Stimulated activated CD8-positive, alpha-beta memory T cell treated with anti-CD3 and anti-CD28 coated beads, Interleukin-2, amount 100 ng/mL, for 48 hours (primary cell): ENCODE data around the gene RIPK3.

Experiments
- DNase-seq, 2 donors: peaks; one replicate each; pipeline ENCODE4 v3.0.0-alpha.2; 2020; ENCODE audit warnings: low read depth in 2 of 2

RIPK3 gene

DNA sequence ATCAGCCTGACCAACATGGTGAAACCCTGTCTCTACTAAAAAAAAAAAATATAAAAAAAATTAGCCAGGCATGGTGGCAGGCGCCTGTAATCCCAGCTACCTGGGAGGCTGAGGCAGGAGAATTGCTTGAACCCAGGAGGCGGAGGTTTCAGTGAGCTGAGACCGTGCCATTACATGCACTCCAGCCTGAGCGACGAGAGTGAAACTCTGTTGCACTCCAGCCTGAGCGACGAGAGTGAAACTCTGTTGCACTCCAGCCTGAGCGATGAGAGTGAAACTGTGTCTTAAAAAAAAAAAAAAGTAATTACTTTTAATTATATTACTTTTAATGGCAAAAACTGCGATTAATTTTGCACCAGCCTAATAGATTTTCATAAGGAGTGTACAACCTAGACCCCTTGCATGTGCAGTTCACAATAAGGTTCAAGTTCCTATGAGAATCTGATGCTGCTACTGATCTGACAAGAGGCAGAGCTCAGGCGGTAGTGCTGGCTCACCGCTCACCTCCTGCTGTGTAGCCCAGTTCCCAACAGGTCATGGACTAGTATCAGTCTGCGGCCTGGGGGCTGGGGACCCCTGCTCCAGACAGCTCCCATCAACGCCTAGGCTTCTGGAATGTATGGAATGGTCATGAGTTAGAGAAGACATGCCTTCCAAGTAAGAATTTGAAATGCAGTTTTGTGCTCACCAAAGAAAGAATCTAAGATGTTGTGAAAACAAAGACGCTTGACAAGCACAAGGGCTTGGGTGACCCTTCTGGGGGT, 18.4 kb downstream of the RIPK3 start:
- DNase-seq, result no peak

DNA sequence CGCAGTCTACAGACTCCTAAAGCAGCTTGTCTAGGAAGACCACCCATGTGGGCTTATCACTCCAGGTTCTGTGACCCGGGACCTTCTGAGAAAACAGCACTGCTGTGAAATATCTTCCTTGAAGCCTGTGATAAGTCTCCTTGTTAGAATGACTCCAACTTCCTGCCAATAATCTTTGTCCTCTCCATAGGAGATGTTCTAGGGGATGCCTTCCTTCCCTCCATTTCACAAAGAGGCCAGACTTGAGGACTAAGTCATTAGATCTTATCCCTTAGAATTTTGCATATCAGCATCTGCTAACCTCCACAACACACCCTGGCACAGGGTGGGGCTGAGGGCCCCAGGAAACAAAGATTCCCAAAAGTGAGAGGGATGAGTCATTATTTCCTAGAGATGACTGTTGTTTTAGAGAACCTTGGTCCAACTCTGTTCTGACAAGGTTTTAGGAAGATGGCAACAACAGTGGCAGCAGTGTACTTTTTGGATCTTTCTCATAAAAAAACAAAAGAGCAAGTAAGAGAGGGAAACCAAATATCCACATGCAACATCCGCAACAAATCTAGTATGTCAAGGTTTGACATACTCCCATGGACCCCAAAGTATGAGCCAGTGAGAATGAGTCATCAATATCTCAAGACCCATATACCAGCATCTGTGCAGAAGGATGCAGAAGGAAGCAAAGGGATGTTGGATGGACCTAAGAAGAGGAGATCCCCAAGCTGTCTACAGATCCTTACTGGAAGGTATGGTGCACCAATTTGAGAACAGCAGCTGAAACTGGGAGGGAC, 22.5 kb downstream of the RIPK3 start:
- DNase-seq, result no peak

DNA sequence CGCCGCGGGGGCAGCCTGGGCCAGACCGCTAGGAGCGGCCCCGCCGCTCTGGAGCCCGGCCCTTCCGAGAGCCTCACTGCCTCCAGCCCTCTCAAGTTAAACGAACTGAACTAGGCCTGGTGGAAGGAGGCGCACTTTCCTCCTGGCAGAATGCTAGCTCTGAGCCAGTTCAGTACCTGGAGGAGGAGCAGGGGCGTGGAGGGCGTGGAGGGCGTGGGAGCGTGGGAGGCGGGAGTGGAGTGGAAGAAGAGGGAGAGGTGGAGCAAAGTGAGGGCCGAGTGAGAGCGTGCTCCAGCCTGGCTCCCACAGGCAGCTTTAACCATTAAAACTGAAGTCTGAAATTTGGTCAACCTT, 23.2 kb downstream of the RIPK3 start:
- DNase-seq, result no peak

DNA sequence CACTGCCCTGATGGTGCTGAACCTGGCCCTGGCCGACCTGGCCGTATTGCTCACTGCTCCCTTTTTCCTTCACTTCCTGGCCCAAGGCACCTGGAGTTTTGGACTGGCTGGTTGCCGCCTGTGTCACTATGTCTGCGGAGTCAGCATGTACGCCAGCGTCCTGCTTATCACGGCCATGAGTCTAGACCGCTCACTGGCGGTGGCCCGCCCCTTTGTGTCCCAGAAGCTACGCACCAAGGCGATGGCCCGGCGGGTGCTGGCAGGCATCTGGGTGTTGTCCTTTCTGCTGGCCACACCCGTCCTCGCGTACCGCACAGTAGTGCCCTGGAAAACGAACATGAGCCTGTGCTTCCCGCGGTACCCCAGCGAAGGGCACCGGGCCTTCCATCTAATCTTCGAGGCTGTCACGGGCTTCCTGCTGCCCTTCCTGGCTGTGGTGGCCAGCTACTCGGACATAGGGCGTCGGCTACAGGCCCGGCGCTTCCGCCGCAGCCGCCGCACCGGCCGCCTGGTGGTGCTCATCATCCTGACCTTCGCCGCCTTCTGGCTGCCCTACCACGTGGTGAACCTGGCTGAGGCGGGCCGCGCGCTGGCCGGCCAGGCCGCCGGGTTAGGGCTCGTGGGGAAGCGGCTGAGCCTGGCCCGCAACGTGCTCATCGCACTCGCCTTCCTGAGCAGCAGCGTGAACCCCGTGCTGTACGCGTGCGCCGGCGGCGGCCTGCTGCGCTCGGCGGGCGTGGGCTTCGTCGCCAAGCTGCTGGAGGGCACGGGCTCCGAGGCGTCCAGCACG, 23.8 kb downstream of the RIPK3 start:
- DNase-seq, result no peak

DNA sequence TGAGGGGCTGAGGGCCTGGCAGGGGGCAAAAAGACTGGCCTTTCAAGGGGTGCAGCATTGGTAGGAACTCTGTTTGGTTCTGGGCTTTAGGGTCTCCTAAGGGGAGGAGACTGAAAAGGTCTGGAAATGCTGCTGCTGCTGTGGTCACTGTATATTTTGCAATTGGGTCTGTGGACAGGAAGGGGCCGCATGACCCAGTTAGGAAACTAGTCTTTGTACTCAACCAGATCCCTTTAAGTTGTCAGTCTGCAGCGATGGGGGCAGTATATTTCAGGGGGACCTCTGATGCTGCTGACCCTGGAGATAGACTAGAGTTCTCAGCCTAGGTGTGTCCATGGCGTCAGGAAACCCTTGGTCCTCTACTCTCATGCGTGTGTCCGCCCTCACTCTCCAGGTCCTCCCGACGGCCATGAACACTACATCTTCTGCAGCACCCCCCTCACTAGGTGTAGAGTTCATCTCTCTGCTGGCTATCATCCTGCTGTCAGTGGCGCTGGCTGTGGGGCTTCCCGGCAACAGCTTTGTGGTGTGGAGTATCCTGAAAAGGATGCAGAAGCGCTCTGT, 24.5 kb downstream of the RIPK3 start:
- no peak for DNase-seq

DNA sequence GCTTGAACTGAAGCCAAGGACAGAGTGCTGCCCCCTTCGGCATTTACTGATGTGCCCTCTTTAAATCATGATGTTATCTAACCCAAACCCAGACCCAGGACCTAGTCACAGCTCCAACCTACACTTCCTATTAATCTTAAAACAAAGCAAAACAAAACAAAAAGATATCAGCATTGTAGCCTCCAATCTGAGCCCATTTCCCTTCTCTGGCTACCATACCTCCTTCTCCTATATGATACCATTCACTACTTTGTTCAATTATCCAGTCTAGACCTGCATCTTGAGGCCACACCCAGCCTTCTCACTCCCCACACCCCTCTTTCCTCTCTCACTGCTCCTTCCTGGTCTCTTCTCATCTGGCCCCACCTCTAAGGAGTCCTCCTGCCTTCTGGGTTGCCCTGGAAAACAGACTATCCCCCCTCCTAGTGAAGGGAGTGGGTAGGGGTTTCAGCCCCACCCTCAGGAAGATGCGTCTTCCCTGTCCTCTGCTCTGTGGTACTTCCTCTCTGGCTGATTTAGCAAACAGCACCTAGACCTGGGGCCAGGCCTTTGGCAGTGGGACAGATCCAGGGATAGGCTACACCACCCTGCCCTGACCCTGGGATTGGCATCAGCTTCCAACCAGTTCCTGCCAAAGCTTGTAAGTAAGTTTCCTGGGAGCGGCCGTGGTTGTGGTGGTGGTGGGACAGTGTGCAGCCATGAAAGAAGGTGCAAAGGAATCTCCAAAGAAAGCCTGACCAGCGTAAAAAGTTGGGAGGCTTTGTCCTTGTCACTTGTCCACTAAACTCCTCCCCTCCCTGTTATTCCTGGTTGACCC, 25.2 kb downstream of the RIPK3 start:
- no peak for DNase-seq

DNA sequence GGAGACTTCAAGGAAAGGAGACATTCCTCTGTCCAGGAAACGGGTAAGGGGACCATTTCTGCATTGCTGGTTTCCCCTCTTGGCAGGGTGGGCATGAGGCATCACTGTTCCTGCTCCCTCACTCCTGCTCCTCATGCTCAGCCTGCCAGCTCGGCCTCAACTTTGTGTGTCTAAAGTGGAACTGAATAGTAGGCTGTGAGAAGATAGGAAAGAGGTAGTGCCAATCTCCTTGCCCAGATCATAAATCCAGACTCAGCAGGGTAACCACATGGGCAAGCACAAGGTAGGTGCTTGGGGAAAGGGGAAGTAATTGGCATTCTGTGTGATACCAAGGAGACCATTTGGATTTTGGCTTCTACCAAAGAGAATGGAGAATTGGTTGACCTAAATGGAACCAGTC, 25.9 kb downstream of the RIPK3 start:
- no peak for DNase-seq

DNA sequence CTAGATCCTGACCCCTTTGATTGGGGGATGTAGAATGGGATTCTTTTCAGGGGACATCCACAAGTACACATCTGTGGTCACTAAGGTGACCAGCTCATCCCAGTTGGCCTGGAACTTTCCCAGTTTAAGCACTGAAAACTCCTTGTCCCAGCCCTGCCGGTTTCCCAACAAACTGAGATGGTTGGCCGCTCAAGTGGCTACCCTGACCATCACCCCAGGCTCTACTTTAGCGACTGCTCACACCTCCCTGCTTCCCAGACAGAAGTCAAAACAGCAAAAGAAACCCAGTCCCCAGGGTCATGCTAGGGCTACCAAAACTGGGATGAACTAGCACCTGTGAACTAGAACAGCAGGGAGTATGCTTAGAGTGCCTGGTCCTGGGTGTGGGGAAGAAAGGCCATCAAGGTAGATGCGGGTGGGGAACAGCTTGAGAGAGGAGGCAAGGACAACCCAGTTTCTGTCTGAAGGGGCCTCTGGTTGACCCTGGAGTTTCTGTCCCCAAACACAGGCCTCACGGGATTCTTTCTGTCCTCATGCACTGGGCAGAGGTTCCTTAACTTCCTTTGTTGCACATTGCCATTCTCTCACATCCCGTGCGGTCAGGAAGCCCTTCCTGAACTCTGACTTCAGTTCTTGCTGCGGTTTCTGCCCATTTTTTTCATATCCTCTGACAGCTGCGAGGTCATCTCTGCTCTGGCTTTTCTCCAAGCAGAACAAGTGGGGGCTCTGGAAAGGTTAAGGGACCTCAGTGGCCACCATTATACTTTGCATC, 26.9 kb downstream of the RIPK3 start:
- DNase-seq, result no peak

DNA sequence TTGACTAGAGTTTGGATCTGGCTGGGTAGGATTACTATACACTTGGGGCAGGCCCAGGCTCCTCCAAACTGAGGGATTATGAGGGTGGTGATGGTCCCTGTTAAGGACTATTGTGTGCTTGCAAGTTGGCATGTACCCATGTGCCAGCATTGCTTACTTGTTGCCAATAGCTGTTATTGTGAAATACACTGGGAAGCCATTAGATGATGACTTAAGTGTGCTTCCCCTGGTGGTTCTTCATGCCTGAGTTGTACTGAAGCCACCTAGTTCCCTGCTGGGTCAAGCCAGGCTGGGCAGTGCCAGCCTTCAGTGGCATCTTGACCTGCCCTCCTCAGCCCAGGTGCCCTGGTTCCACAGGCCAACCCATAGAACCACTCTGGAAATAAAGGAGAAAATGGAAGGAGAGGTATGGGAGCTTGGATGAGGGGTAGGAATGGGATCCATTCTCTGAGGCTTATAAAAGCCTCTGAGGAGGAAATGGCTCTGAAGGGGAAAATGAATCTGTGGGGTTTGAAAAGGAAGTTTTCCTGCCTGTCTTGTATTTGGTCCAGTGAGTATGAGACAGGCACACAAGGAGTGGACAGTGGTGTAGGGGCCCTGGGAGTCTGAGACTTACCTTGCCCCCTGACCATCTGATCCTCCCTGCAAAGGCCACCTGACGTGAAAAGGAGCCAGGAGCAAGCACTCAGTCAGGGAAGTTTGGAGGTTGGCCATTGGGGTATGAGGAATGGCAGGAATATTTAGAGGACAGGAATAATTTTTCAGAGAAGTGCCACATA, 27.8 kb downstream of the RIPK3 start:
- DNase-seq, result no peak

DNA sequence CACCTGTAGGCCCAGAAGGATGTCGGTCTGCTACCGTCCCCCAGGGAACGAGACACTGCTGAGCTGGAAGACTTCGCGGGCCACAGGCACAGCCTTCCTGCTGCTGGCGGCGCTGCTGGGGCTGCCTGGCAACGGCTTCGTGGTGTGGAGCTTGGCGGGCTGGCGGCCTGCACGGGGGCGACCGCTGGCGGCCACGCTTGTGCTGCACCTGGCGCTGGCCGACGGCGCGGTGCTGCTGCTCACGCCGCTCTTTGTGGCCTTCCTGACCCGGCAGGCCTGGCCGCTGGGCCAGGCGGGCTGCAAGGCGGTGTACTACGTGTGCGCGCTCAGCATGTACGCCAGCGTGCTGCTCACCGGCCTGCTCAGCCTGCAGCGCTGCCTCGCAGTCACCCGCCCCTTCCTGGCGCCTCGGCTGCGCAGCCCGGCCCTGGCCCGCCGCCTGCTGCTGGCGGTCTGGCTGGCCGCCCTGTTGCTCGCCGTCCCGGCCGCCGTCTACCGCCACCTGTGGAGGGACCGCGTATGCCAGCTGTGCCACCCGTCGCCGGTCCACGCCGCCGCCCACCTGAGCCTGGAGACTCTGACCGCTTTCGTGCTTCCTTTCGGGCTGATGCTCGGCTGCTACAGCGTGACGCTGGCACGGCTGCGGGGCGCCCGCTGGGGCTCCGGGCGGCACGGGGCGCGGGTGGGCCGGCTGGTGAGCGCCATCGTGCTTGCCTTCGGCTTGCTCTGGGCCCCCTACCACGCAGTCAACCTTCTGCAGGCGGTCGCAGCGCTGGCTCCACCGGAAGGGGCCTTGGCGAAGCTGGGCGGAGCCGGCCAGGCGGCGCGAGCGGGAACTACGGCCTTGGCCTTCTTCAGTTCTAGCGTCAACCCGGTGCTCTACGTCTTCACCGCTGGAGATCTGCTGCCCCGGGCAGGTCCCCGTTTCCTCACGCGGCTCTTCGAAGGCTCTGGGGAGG, 28.9 kb downstream of the RIPK3 start, which contains the start of gene LTB4R:
Gene LTB4R, plus strand, starts transcription at position 857 of the 959 bp plus-strand sequence. CDS start 4,150 bp downstream, outside the sequence.
- peak; percentile 44 to 47 for DNase-seq

DNA sequence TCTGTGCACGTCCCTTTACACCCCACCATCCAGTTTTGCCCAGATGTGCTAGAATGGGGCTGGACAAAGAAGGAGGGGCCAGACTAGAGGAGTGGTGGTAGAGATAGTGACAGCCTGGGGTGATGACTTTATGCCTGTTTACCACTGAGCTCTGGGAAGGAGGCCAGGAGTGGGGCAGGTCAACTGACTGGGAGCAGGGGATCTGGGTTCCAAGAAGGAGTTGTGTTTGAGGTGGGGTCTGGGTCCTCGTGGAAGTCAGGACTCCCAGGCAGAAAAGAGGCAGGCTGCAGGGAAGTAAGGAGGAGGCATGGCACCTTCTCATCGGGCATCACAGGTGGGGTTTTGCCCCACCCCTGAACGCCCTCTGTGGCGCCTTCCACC, 29.5 kb downstream of the RIPK3 start:
- DNase-seq, result no peak

DNA sequence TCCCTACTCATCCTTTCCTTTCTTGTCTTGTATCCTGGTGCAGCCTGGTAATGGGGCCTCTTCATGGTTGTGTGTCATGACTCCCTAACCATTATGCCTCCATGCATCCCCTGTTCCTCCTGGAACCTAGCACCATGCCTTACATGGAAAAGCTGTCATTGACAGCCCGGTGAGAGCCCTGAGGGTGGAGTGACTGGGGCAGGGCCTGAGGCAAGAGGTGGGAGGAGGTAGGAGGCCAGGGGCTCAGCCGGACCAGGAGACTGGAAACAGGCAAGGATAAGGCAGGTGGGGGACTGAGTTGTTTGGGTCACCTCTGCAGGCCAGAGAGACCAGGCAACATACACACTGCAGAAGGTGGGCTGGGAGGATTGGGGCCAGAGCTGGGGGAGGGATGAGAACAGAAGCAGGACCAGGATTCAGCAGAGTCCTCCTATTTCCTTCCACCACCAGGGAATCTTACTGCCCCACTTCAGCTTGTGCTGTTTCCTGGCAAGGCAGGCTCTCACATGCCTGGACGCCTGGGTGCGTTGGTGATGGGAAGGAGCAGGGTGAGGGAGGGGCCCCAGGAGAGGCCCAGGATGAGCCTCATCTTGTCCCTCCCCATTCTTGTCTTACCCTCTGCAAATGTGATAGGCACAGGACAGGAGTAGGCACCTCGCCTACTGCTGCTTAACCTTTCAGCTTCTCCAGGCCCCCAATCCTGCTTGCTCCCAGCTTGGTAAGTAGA, 30.1 kb downstream of the RIPK3 start, which contains the start of gene LTB4R2:
Gene LTB4R2, plus strand, starts transcription at position 603 of the 727 bp plus-strand sequence. CDS start 525 bp downstream, outside the sequence.
- no peak for DNase-seq

DNA sequence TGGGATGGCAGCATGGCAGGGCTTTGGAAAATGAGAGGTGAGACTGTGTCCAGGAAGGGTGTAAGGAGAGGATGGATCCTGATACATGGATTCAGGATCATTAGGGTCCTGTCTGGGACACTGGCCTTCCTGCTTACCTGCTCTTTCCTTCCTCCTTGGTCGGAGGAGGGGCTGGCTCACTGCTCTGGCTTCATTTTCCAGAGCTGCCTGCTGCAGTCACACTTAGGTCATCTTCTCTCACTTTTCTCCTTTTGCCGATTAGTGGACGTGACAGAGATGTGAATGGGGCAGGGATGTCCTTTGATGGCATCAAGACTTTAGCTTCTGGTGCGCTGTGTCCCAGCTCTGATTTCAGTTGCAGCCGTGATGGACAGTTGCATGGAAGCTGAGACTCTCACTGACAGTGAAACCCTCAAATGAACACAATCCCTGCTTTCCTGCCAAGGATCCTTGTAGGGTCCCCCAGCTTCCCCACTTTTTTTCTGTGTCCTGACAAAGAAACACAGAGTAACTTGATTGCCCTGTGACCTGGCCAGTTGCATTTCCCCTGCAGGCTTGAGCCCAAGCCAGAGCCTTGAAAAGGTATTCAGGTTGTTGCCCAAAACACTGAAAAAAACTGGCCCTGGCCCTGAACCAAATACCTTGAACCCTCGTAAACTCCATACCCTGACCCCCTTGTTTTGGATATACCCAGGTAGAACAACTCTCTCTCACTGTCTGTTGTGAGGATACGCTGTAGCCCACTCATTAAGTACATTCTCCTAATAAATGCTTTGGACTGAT, 31.3 kb downstream of the RIPK3 start:
- no peak for DNase-seq

DNA sequence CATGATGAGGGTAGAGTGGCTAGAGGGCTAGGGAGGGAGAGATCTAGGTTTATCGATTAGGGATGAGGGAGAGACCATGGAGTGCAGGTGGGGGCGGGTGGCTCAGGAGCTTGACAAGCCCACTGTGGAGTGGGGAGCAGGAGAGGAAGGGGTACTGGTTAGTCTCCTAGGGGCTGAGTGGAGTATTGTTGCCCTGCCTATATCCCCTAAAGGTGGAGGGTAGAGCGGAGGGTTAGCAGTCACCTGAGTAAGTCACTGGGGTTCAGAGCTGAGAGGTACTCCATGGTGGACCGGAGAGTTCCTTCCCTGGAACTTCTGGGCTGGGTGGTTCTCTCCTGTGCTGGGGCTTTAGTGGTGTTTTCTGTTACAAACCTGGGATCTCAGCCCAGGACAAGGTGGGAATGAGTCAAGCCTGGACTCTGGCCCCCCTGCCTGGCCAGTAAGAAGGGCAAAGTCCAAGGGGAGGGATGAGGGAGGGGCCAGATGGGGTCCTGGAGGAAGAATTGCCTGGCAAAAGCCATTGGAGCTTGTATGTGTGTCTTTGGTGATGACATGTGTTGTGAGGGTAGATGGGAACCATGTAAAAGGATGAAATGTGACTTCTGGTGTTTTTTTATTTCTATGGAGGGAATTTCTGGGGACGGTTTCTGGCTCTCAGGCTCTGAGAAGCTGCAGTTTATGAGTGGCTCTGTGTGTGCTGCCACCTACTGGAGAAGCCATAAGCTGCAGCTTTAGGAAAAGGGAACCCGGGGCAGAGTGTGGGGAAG, 32.0 kb downstream of the RIPK3 start, which contains the start of gene CIDEB:
Gene CIDEB, minus strand, starts transcription at position 403 of the 767 bp plus-strand sequence. Its CDS starts 119 bp downstream, at position 284.
- peak in 1 of 2 donors; percentile 45 for DNase-seq

DNA sequence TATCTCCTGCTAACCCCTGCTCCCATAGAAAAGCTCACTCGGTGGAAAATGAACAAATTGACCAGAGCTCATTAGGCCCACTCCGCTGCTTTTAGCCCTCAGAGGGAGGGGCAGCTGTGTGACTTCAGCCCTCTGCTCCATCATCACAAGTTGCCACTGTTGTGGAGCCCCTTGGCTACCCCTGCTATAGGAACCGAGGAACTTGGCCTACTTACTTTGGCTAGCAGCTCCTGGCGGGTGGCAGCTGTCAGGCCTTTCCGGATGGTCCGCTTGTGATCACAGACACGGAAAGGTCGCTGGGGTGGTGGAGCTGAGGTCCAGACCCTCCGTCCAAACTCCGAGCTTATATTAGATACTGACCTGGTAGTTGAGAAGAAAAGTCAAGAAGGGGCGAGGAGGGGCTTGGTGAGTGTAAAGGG, 32.6 kb downstream of the RIPK3 start:
- DNase-seq, result no peak

DNA sequence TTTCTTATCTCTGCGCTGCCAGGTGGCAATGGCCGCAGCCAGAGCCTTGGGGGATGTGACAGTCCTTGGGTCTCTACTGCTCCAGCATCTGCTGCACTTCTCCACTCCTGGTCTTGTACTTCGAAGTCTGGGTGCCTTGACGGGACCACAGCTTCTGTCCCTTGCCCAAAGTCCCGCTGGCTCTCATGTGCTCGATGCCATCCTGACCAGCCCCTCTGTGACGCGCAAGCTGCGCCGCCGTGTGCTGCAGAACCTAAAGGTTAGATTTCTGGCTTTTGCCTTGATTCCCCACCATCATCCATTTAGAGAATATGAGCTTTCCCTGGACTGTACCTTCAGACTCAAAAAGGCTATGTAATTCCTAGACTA, 35.8 kb downstream of the RIPK3 start:
- DNase-seq, result no peak
